ENCODE measurements around the gene NUDT3. TPM values are rescaled to one million over a fixed set of nuclear protein-coding genes. Genes with fewer than 3 reads are reported as not detected.
A peak's percentile ranks its signal among the peaks of the same experiment; 100 is the strongest.
"Not testable (repeated sequence)": the region's sequence is repeated elsewhere in the genome, so short reads cannot be mapped to it uniquely, and the experiment has no call there.

The NUDT3 gene
- total RNA-seq, 4 donors from 2014 or later: 51.6 to 88.7 (median 57.3) TPM

DNA sequence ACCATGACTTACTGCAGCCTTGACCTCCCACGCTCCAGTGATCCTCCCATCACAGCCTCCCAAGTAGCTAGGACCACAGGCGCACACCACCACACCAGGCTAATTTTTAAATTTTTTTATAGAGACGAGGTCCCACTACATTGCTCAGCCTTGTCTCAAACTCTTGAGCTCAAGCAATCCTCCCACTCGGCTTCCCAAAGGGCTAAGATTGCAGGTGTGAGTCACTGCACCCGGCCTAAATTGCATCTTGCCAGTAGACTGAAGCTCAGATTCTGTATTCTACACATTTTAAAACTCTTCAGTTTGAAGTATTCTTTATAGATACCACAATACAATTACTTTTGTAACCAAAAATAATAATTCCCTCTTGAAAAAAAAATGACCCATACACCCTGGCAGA lies 11.4 kb downstream of the NUDT3 start:
- H3K36me3 ChIP-seq: peaks cover 0 to 6% (median 0%) of the 10 kb centered on the region in 3 donors
- DNase-seq (ENCODE audit: low spot score in 2 of 2): no peak
- TF ChIP-seq EP300 (IDR thresholded peaks at IDR 0.05): no peak
- TF ChIP-seq POLR2A (IDR thresholded peaks at IDR 0.05): no peak
- TF ChIP-seq CTCF (IDR thresholded peaks at IDR 0.05): no peak
- H3K27ac ChIP-seq: peak overlapping the region in 2 of 4 donors; percentile 24 to 58
- H3K4me3 ChIP-seq: no peak overlapping the region
- H3K27me3 ChIP-seq: no peaks in the 10 kb centered on the region
- H3K4me1 ChIP-seq: peaks cover 0 to 91% (median 35%) of the 10 kb centered on the region in 4 donors
- 83% methylated on average over 5 of the region's 5 CpGs for WGBS, 2 donors
- H3K9me3 ChIP-seq: no peaks in the 10 kb centered on the region

- Histone ChIP-seq H3K9me3 (no peaks in the 10 kb centered on the region), H3K27ac (no peak overlapping the region), H3K4me3 (no peak overlapping the region), H3K36me3 (peaks cover 0 to 6% (median 0%) of the 10 kb centered on the region in 3 donors), H3K4me1 (peaks cover 0 to 90% (median 16%) of the 10 kb centered on the region in 4 donors), H3K27me3 (no peaks in the 10 kb centered on the region)
- TF ChIP-seq CTCF (IDR thresholded peaks at IDR 0.05) (no peak), POLR2A (IDR thresholded peaks at IDR 0.05) (no peak), EP300 (IDR thresholded peaks at IDR 0.05) (no peak)
- no peak for DNase-seq (ENCODE audit: low spot score in 2 of 2)
- 92 to 98% methylated on average over 2 of the region's 2 CpGs for WGBS, 2 donors
Measured at GRCh38 chr6:34378470-34378869, 14.0 kb downstream of the NUDT3 start.

- peaks cover 0 to 90% (median 13%) of the 10 kb centered on the region in 4 donors for H3K4me1 ChIP-seq
- TF ChIP-seq CTCF (IDR thresholded peaks at IDR 0.05) (no peak), EP300 (IDR thresholded peaks at IDR 0.05) (no peak), POLR2A (IDR thresholded peaks at IDR 0.05) (no peak)
- WGBS, 2 donors: 97% methylated on average over 5 of the region's 5 CpGs
- H3K4me3 ChIP-seq: no peak overlapping the region
- DNase-seq (ENCODE audit: low spot score in 2 of 2): no peak
- H3K9me3 ChIP-seq: no peaks in the 10 kb centered on the region
- no peaks in the 10 kb centered on the region for H3K27me3 ChIP-seq
- peaks cover 0 to 6% (median 0%) of the 10 kb centered on the region in 3 donors for H3K36me3 ChIP-seq
- no peak overlapping the region for H3K27ac ChIP-seq
Measured at GRCh38 chr6:34377984-34378383, 14.5 kb downstream of the NUDT3 start.

- WGBS, 2 donors: 80 to 83% methylated on average over 5 of the region's 5 CpGs
- H3K9me3 ChIP-seq: not testable (repeated sequence)
Measured at GRCh38 chr6:34377571-34377970, 14.9 kb downstream of the NUDT3 start.

GRCh38 chr6:34375833-34376232 lies 16.6 kb downstream of the NUDT3 start:
- TF ChIP-seq CTCF (IDR thresholded peaks at IDR 0.05) (no peak), EP300 (IDR thresholded peaks at IDR 0.05) (no peak), POLR2A (IDR thresholded peaks at IDR 0.05) (no peak)
- peaks cover 0 to 6% (median 0%) of the 10 kb centered on the region in 3 donors for H3K36me3 ChIP-seq
- 93 to 94% methylated on average over 5 of the region's 5 CpGs for WGBS, 2 donors
- H3K9me3 ChIP-seq: no peaks in the 10 kb centered on the region
- no peak for DNase-seq (ENCODE audit: low spot score in 2 of 2)
- no peak overlapping the region for H3K4me3 ChIP-seq
- H3K27ac ChIP-seq: no peak overlapping the region
- no peaks in the 10 kb centered on the region for H3K27me3 ChIP-seq
- H3K4me1 ChIP-seq: peaks cover 0 to 76% (median 10%) of the 10 kb centered on the region in 4 donors

More at GRCh38 chr6:34377571-34377970, 14.9 kb downstream of the NUDT3 start:
- H3K4me1 ChIP-seq: peaks cover 0 to 86% (median 10%) of the 10 kb centered on the region in 4 donors
- not testable (repeated sequence) for DNase-seq (ENCODE audit: low spot score in 2 of 2); H3K36me3 ChIP-seq; H3K4me3 ChIP-seq; H3K27ac ChIP-seq; H3K27me3 ChIP-seq

- 30% methylated on average over 4 of the region's 4 CpGs for WGBS, 2 donors
- H3K27ac ChIP-seq: peak overlapping the region in 2 of 4 donors; percentile 45 to 76
Measured at GRCh38 chr6:34374508-34374907, 18.0 kb downstream of the NUDT3 start.

More at GRCh38 chr6:34374508-34374907, 18.0 kb downstream of the NUDT3 start:
- DNase-seq (ENCODE audit: low spot score in 2 of 2): no peak
- Histone ChIP-seq H3K27me3 (no peaks in the 10 kb centered on the region), H3K36me3 (peaks cover 0 to 3% (median 0%) of the 10 kb centered on the region in 3 donors), H3K4me3 (no peak overlapping the region), H3K4me1 (peaks cover 0 to 75% (median 13%) of the 10 kb centered on the region in 4 donors), H3K9me3 (no peaks in the 10 kb centered on the region)
- TF ChIP-seq CTCF (IDR thresholded peaks at IDR 0.05) (no peak), POLR2A (IDR thresholded peaks at IDR 0.05) (no peak)
